NCI-H146 treated with DMSO at 0.1 percent for 48 hours (cell line): ENCODE results near the gene PET100.

Experiments used
- DNase-seq: peaks from one replicate; lab custom pipeline; 2025; ENCODE audit not compliant: unreplicated experiment; lab: John Stamatoyannopoulos, UW

PET100 gene

DNA sequence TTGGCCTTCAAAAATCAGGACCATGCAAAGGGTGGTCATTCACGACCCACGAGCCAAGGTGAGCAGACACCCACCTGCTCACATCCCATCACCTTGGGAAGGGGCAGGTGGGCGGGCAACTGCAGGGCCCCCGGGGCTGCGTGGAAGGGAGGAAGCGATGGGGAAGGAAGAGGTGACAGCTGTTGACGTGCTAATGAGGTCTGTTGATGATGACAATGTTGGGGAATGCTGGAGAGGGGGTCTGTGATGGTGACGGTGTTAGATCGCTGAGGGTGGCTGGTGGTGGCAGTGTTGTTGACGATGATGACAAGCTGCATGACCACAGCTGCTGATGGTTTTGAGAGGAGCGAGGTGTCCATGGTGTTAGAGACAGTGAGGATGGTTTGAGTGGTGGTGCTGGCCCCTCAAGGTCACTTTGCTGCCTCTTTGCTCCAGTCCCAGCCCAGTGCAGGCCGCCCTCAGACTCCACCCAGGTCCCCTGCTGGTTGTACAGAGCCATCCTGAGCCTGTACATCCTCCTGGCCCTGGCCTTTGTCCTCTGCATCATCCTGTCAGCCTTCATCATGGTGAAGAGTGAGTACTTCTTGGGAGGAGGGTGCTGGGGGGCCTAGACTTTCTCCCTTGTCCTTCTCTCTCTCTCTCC lies 48.2 kb downstream of the PET100 start:
- no peak for DNase-seq

DNA sequence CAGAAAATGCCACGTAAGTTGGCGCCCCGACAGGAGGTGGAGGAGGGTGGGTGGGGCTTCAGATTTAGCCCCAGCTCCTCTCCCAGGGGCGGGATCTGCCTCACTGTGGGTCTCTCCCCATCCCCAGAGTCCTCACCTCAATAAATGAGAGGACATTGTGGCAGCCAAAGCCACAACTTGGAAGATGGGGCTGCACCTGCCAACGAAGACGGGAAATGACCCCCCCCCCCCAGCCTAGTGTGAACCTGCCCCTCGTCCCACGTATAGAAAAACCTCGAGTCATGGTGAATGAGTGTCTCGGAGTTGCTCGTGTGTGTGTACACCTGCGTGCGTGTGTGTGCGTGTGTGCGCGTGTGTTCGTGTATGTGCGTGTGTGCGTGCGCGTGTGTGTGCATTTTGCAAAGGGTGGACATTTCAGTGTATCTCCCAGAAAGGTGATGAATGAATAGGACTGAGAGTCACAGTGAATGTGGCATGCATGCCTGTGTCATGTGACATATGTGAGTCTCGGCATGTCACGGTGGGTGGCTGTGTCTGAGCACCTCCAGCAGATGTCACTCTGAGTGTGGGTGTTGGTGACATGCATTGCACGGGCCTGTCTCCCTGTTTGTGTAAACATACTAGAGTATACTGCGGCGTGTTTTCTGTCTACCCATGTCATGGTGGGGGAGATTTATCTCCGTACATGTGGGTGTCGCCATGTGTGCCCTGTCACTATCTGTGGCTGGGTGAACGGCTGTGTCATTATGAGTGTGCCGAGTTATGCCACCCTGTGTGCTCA lies 49.6 kb downstream of the PET100 start:
- no peak for DNase-seq

DNA sequence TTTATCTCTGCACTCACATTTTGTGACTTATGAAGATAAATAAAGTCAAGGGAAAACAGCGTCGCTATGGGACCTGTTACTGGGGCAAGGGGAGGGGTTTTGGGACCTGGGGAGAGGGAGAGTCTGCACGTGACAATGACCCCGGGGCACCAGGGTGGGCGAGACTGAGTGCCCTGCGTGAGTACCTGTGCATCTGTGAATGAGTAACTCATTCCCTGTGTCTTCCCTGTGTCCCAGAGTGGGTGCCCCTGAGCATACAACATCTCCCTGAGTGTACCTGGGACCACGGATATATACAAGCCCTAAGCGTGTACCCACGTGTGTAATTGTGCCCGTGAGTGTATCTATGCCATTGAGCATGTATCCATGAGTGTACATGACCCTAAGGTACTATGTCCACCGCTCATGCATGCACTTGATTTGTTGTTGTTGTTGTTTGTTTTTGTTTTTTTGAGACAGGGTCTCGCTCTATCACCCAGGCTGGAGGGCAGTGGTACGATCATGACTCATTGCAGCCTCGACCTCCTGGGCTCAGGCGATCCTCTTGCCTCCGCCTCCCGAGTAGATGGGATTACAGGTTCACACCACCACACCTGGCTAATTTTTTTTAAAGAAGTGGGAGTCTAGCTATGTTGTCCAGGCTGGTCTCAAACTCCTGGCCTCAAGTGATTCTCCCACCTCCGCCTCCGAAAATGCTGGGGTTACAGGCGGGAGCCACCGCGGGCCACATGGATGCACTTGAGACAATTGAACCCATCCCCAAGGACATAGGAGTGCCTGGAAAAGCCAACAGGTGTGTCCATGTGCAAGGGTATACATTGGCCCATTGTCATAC lies 50.4 kb downstream of the PET100 start:
- no peak for DNase-seq

DNA sequence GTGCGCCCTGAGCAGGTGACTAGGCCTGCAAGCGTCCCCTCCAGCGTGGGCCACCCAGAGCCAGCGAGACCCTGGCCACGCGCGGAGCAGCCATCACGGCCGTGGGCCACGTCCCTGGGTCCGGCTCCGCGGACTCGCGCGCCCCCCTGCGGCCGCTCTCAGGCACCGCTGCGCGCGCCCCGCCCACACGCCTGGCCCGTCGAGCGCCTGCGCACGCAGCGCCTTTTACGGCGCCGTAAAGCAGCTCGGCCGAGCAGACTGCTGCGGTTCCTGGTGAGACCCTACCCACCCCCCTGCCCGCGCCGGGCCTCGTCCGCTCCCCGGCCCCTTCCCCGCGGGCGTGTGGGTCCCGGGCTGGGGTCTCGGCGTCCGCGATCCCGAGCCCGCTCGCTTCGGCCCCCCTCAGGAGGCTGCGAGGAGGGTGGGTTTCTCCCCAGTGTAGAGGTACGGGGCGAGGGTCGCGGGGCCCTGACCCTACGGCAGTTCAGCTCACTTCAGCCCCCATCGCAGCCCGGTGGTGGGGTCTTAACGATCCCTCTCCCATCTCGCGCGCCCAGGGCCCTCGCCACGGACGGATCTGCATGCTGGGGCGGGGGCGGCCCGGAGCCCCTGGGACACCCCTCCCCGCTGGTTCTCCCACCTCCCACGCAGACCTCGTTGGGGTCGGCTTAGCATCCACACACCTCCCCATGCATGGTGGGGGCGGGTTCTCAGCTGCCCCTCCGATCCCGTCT lies 51.2 kb downstream of the PET100 start, which contains the start of gene TRAPPC5:
TSS of gene TRAPPC5 (plus strand) at position 228 of the 734 bp plus-strand sequence. CDS start 1,421 bp downstream, outside the sequence.
- DNase-seq, result no peak
